BJ (cell line): Measurements from ENCODE around the gene PLCD4. TPM values are rescaled to one million over a fixed set of nuclear protein-coding genes. Genes with fewer than 3 reads are reported as not detected.

Experiments used
- CTCF ChIA-PET: fragments of 350-600 bp; formaldehyde crosslinking; extraction: SDS; loops from one replicate; lab custom pipeline; 2021; ENCODE audit warnings: antibody characterized with exemption, inconsistent platforms; lab: Yijun Ruan, JAX
- POLR2A ChIA-PET: fragments of 300-600 bp; sonication (Branson Sonifier 250); formaldehyde crosslinking; extraction: SDS; loops from one replicate; lab custom pipeline; 2021; ENCODE audit warnings: antibody characterized with exemption; lab: Charles Lee
- DNase-seq: peaks from one replicate; pipeline ENCODE4 v3.0.0-alpha.2; 2011; ENCODE audit warnings: low read depth
- H3K27me3 ChIP-seq: 2 replicates; pipeline ENCODE4 v1.6.0; 2011; ENCODE audit warnings: low read length; ENCODE audit not compliant: control insufficient read depth, insufficient read depth
- H3K36me3 ChIP-seq: 2 replicates; pipeline ENCODE4 v1.5.1; 2011; ENCODE audit warnings: low read length; ENCODE audit not compliant: control insufficient read depth, insufficient read depth
- H3K4me3 ChIP-seq: 2 replicates; pipeline ENCODE4 v1.5.1; 2011; ENCODE audit warnings: low read depth, mild to moderate bottlenecking, control low read depth, low read length
- CTCF ChIP-seq: IDR thresholded peaks from 2 replicates; pipeline ENCODE4 v1.5.1; 2011; ENCODE audit warnings: low read depth, mild to moderate bottlenecking, control low read depth, inconsistent platforms, low read length, moderate library complexity; ENCODE audit not compliant: insufficient read depth
- polyA plus RNA-seq: library from polyadenylated mRNA; depleted of rRNA; stranded (reverse); fragments of >200 nt; gene quantifications from 2 replicates; pipeline ENCODE4 v1.2.3, GENCODE V29; 2011; rRNA removed
- small RNA-seq: library from RNA; depleted of rRNA; stranded (forward); fragments of <200 nt; gene quantifications from one replicate; pipeline ENCODE3, GENCODE V24; 2012; ENCODE audit warnings: low replicate concordance, low read depth; ENCODE audit not compliant: insufficient read length

Gene PLCD4
- polyA plus RNA-seq, 1 experiment, result 1.1 TPM

DNA sequence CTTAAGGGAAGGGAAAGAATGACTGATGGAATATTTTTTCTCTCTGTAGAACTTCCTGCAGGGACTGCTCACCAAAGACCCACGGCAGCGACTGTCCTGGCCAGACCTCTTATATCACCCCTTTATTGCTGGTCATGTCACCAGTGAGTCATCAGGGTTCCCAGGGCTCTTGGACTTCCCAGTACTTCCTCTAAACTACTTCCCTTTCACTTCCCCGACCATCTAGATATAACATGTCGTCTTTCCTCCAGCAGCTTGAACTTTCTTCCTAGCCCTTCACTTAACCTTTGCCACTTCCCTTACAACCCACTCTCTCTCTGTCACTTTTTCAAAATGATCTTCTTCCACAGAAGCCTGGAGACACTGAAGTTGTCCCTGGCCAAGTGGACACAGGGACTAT lies 71.4 kb downstream of the PLCD4 start:
- no peak for TF ChIP-seq CTCF
- ChIA-PET POLR2A (no interaction called here), CTCF (interaction anchor here (1.5 kb wide), 1 partner anchor 8 kb away, joined by 4 read pairs; no protein-coding TSS in a partner anchor)
- Histone ChIP-seq H3K36me3 (peaks cover 13% of the 10 kb centered on the region), H3K4me3 (no peak overlapping the region), H3K27me3 (no peaks in the 10 kb centered on the region)
- no peak for DNase-seq

GRCh38 chr2:218680061-218680460 lies 72.4 kb downstream of the PLCD4 start:
- ChIA-PET POLR2A (no interaction called here), CTCF (no interaction called here)
- H3K36me3 ChIP-seq, result peaks cover 14% of the 10 kb centered on the region
- no peak overlapping the region for H3K4me3 ChIP-seq
- no peak for TF ChIP-seq CTCF
- H3K27me3 ChIP-seq, result no peaks in the 10 kb centered on the region
- no peak for DNase-seq

Small RNA genes within 50 kb of the gene (small RNA-seq; reads per million reads assigned to genes)
- gene RNU6-136P, result not detected

Other genes with a start within 250 kb of the PLCD4 start
- gene SLC11A1, start 225.6 kb upstream of the PLCD4 start, polyA plus RNA-seq, result 0.05 and 0.23 TPM in 2 replicates
- gene CTDSP1, start 208.0 kb upstream of the PLCD4 start, polyA plus RNA-seq, result 104 and 166 TPM in 2 replicates
- gene VIL1, start 188.8 kb upstream of the PLCD4 start, polyA plus RNA-seq, result not detected in 2 replicates
- 1.9 and 3.6 TPM in 2 replicates for gene USP37, start 39.5 kb upstream of the PLCD4 start, polyA plus RNA-seq
- gene CNOT9, start 39.1 kb upstream of the PLCD4 start, polyA plus RNA-seq, result 38.3 and 63.7 TPM in 2 replicates
- 2.9 and 7.1 TPM in 2 replicates for gene ZNF142, start 51.7 kb downstream of the PLCD4 start, polyA plus RNA-seq
- 34.1 and 49.0 TPM in 2 replicates for gene BCS1L, start 51.8 kb downstream of the PLCD4 start, polyA plus RNA-seq
- gene RNF25, start 64.1 kb downstream of the PLCD4 start, polyA plus RNA-seq, result 78.2 and 91.6 TPM in 2 replicates
- gene STK36, start 64.2 kb downstream of the PLCD4 start, polyA plus RNA-seq, result 38.1 and 58.7 TPM in 2 replicates
- 12.9 and 14.1 TPM in 2 replicates for gene TTLL4, start 102.9 kb downstream of the PLCD4 start, polyA plus RNA-seq
- gene CYP27A1, start 174.2 kb downstream of the PLCD4 start, polyA plus RNA-seq, result 17.2 and 26.8 TPM in 2 replicates
- gene PRKAG3, start 223.9 kb downstream of the PLCD4 start, polyA plus RNA-seq, result not detected in 2 replicates